H9 (cell line): ENCODE data around the gene ANGPTL1. TPM values are rescaled to one million over a fixed set of nuclear protein-coding genes. Genes with fewer than 3 reads are reported as not detected.

ENCODE experiments used
- DNase-seq: peaks from one replicate; pipeline ENCODE4 v3.0.0-alpha.2; 2017
- H2AFZ ChIP-seq: one replicate; pipeline ENCODE4 v1.6.1; 2013; ENCODE audit warnings: mild to moderate bottlenecking, low read length, control low read depth, moderate library complexity
- H2AK5ac ChIP-seq: 2 replicates; pipeline ENCODE4 v1.6.1; 2013; ENCODE audit warnings: low read length, control low read depth, mixed read lengths; ENCODE audit not compliant: insufficient read length
- H2BK120ac ChIP-seq: one replicate; pipeline ENCODE4 v1.6.1; 2013; ENCODE audit warnings: low read depth, mild to moderate bottlenecking, low read length, control low read depth, inconsistent platforms; ENCODE audit not compliant: poor library complexity, severe bottlenecking
- H2BK12ac ChIP-seq: 2 replicates; pipeline ENCODE4 v1.6.1; 2013; ENCODE audit warnings: low read length, control low read depth, mixed read lengths, low read depth; ENCODE audit not compliant: insufficient read length
- H2BK15ac ChIP-seq: 2 replicates; pipeline ENCODE4 v1.6.1; 2013; ENCODE audit warnings: low read depth, low read length, control low read depth
- H2BK20ac ChIP-seq: one replicate; pipeline ENCODE4 v1.6.1; 2013; ENCODE audit warnings: low read depth, mild to moderate bottlenecking, low read length, control low read depth, inconsistent platforms; ENCODE audit not compliant: poor library complexity, severe bottlenecking
- H2BK5ac ChIP-seq: 2 replicates; pipeline ENCODE4 v1.6.1; 2013; ENCODE audit warnings: low read length, control low read depth, mixed read lengths; ENCODE audit not compliant: insufficient read length
- H3K14ac ChIP-seq: 2 replicates; pipeline ENCODE4 v1.6.1; 2013; ENCODE audit warnings: low read length, control low read depth; ENCODE audit not compliant: insufficient read depth
- H3K18ac ChIP-seq: 2 replicates; pipeline ENCODE4 v1.6.1; 2013; ENCODE audit warnings: low read depth, mild to moderate bottlenecking, mixed read lengths, low read length, control low read depth; ENCODE audit not compliant: insufficient read length
- H3K23ac ChIP-seq: 2 replicates; pipeline ENCODE4 v1.6.1; 2013; ENCODE audit warnings: low read length, control low read depth, mixed read lengths, low read depth; ENCODE audit not compliant: insufficient read length
- H3K23me2 ChIP-seq: 2 replicates; pipeline ENCODE4 v1.6.1; 2013; ENCODE audit warnings: low read depth, mild to moderate bottlenecking, mixed read lengths, low read length, control low read depth; ENCODE audit not compliant: insufficient read length, poor library complexity, severe bottlenecking
- H3K27ac ChIP-seq: 2 replicates; pipeline ENCODE4 v1.5.1; 2013; ENCODE audit warnings: low read length, control low read depth, mixed read lengths, low read depth; ENCODE audit not compliant: insufficient read length
- H3K27me3 ChIP-seq: 2 replicates; pipeline ENCODE4 v1.6.1; 2013; ENCODE audit warnings: low read length, control low read depth, inconsistent platforms; ENCODE audit not compliant: insufficient read depth
- H3K4ac ChIP-seq: 2 replicates; pipeline ENCODE4 v1.6.1; 2013; ENCODE audit warnings: low read depth, mild to moderate bottlenecking, control low read depth, inconsistent platforms, low read length, moderate library complexity
- H3K4me1 ChIP-seq: 2 replicates; pipeline ENCODE4 v1.6.1; 2013; ENCODE audit warnings: low read length, control low read depth, inconsistent platforms; ENCODE audit not compliant: insufficient read depth
- H3K4me2 ChIP-seq: 2 replicates; pipeline ENCODE4 v1.6.1; 2013; ENCODE audit warnings: low read length, control low read depth, mixed read lengths; ENCODE audit not compliant: insufficient read length, insufficient read depth
- H3K56ac ChIP-seq: 2 replicates; pipeline ENCODE4 v1.6.1; 2013; ENCODE audit warnings: low read depth, mild to moderate bottlenecking, mixed read lengths, low read length, control low read depth; ENCODE audit not compliant: insufficient read length
- H3K79me1 ChIP-seq: 2 replicates; pipeline ENCODE4 v1.6.1; 2013; ENCODE audit warnings: low read depth, mild to moderate bottlenecking, moderate library complexity, low read length, control low read depth, inconsistent platforms; ENCODE audit not compliant: insufficient read depth, poor library complexity, severe bottlenecking
- H3K79me2 ChIP-seq: 2 replicates; pipeline ENCODE4 v1.6.1; 2013; ENCODE audit warnings: low read length, control low read depth, inconsistent platforms; ENCODE audit not compliant: insufficient read depth
- H3K9ac ChIP-seq: 2 replicates; pipeline ENCODE4 v1.6.1; 2013; ENCODE audit warnings: low read length, control low read depth, mixed read lengths; ENCODE audit not compliant: insufficient read length; ENCODE audit errors: extremely low read depth
- H3K9me3 ChIP-seq: one replicate; pipeline ENCODE4 v1.6.1; 2013; ENCODE audit warnings: low read depth, low read length, inconsistent platforms; ENCODE audit not compliant: control insufficient read depth
- H3T11ph ChIP-seq: one replicate; pipeline ENCODE4 v1.6.1; 2013; ENCODE audit warnings: mild to moderate bottlenecking, low read length, control low read depth, inconsistent platforms
- H4K20me1 ChIP-seq: one replicate; pipeline ENCODE4 v1.6.1; 2013; ENCODE audit not compliant: control insufficient read depth, insufficient read length, insufficient read depth
- H4K5ac ChIP-seq: 2 replicates; pipeline ENCODE4 v1.6.1; 2013; ENCODE audit warnings: low read depth, mild to moderate bottlenecking, mixed read lengths, low read length, control low read depth; ENCODE audit not compliant: insufficient read length
- H4K8ac ChIP-seq: replicated peaks from 2 replicates; pipeline ENCODE4 v1.6.1; 2013; ENCODE audit warnings: low read length, control low read depth, mixed read lengths, low read depth; ENCODE audit not compliant: insufficient read length
- H4K91ac ChIP-seq: 2 replicates; pipeline ENCODE4 v1.6.1; 2013; ENCODE audit warnings: low read depth, mild to moderate bottlenecking, moderate library complexity, mixed read lengths, low read length, control low read depth; ENCODE audit not compliant: insufficient read length
- H3K27ac Mint-ChIP-seq, 3 experiments: 2 replicates in 2 of 3; 3 replicates in 1 of 3; pipeline ENCODE4 v1.8.0; 2020 to 2021; ENCODE audit warnings: mixed read lengths in 3 of 3, mild to moderate bottlenecking in 1 of 3, moderate library complexity in 1 of 3
- H3K27me3 Mint-ChIP-seq: 2 replicates; pipeline ENCODE4 v1.8.0; 2021; ENCODE audit warnings: low read depth, mild to moderate bottlenecking, moderate library complexity, mixed read lengths
- H3K36me3 Mint-ChIP-seq, 3 experiments: 2 replicates in 2 of 3; 3 replicates in 1 of 3; pipeline ENCODE4 v1.8.0; 2020 to 2021; ENCODE audit warnings: low read depth in 3 of 3, mixed read lengths in 3 of 3; ENCODE audit not compliant: insufficient read depth in 1 of 3
- H3K4me1 Mint-ChIP-seq, 2 experiments: 2 replicates each; pipeline ENCODE4 v1.8.0; 2020; ENCODE audit warnings: mixed read lengths in 2 of 2
- H3K4me3 Mint-ChIP-seq, 2 experiments: 2 replicates in 1 of 2; 3 replicates in 1 of 2; pipeline ENCODE4 v1.8.0; 2020 to 2021; ENCODE audit warnings: mild to moderate bottlenecking in 2 of 2, mixed read lengths in 2 of 2, moderate library complexity in 1 of 2
- H3K9me3 Mint-ChIP-seq, 2 experiments: 2 replicates in 1 of 2; 3 replicates in 1 of 2; pipeline ENCODE4 v1.8.0; 2020; ENCODE audit warnings: mild to moderate bottlenecking in 2 of 2, mixed read lengths in 2 of 2, moderate library complexity in 1 of 2
- CTCF ChIP-seq: fragments of 200-600 bp; sonication (generic); conservative IDR thresholded peaks from 3 replicates; pipeline ENCODE4 v1.8.0; 2021; ENCODE audit warnings: antibody characterized with exemption, mild to moderate bottlenecking
- WGBS: extraction: QIAGEN DNeasy Blood & Tissue Kit; methylation state at CpG from one replicate; pipeline ENCODE4 v1.1.7; 2013; ENCODE audit warnings: missing lambda C conversion rate, low lambda C conversion rate, mixed read lengths; ENCODE audit not compliant: insufficient read length; ENCODE audit errors: extremely low coverage; 5-methylcytosine and 5-hydroxymethylcytosine counted together
- total RNA-seq: library from RNA; stranded (reverse); gene quantifications from 2 replicates; pipeline ENCODE4 v1.2.1, GENCODE V29; 2021

The ANGPTL1 gene
- total RNA-seq, 1 experiment from 2014 or later: not detected

- H3K4me2 ChIP-seq: no peak overlapping the region
- WGBS: no CpG with 5 or more reads among the region's 1 CpG
- H2BK120ac ChIP-seq: no peak overlapping the region
- H3K27me3 Mint-ChIP-seq: no peaks in the 10 kb centered on the region
- peaks cover 19 to 32% (median 30%) of the 10 kb centered on the region in 3 experiments for H3K36me3 Mint-ChIP-seq
- no peaks in the 10 kb centered on the region for H3K23me2 ChIP-seq
- H2BK5ac ChIP-seq: no peak overlapping the region
- no peak overlapping the region for H3K9ac ChIP-seq
- H2AK5ac ChIP-seq: no peak overlapping the region
- TF ChIP-seq CTCF: no peak
- no peak overlapping the region for H4K91ac ChIP-seq
- H3T11ph ChIP-seq: no peak overlapping the region
- no peak overlapping the region for H3K4ac ChIP-seq
- no peak overlapping the region for H2BK20ac ChIP-seq
- H3K79me1 ChIP-seq: no peaks in the 10 kb centered on the region
- peaks cover 3 to 4% of the 10 kb centered on the region in 2 experiments; a peak in 3 of 5 replicates for H3K9me3 Mint-ChIP-seq
- H3K9me3 ChIP-seq: no peaks in the 10 kb centered on the region
- no peak overlapping the region for H3K27ac Mint-ChIP-seq
- H2BK12ac ChIP-seq: no peak overlapping the region
- H3K79me2 ChIP-seq: no peaks in the 10 kb centered on the region
- DNase-seq: no peak
- H3K56ac ChIP-seq: no peak overlapping the region
- H3K18ac ChIP-seq: no peak overlapping the region
- H3K4me3 Mint-ChIP-seq: no peak overlapping the region
- H2BK15ac ChIP-seq: no peak overlapping the region
- no peaks in the 10 kb centered on the region for H4K20me1 ChIP-seq
- peaks cover 0 to 7% of the 10 kb centered on the region in 2 experiments; a peak in 1 of 4 replicates for H3K4me1 Mint-ChIP-seq
- H2AFZ ChIP-seq: no peak overlapping the region
- no peaks in the 10 kb centered on the region for H3K27me3 ChIP-seq
- H3K27ac ChIP-seq: no peak overlapping the region
- H4K5ac ChIP-seq: no peak overlapping the region
- no peak overlapping the region for H3K23ac ChIP-seq
- no peaks in the 10 kb centered on the region for H3K4me1 ChIP-seq
- no peak overlapping the region for H4K8ac ChIP-seq
- H3K14ac ChIP-seq: no peak overlapping the region
Observed at GRCh38 chr1:178901482-178902125, 30.7 kb upstream of the ANGPTL1 start.
